ENCODE measurements around the gene LRPPRC.
A peak's percentile ranks its signal among the peaks of the same experiment; 100 is the strongest.

The LRPPRC gene

GRCh38 chr2:43840965-43841364, 154.8 kb downstream of the LRPPRC start:
- no peak overlapping the region for H3K4me3 ChIP-seq (ENCODE audit: low read length)
- TF ChIP-seq CTCF (conservative IDR thresholded peaks at IDR 0.05; ENCODE audit: low read length) = no peak
- DNase-seq (ENCODE audit: low read depth) = peak; percentile 3

GRCh38 chr2:43839776-43840564, 155.8 kb downstream of the LRPPRC start:
- no peak for TF ChIP-seq CTCF (conservative IDR thresholded peaks at IDR 0.05; ENCODE audit: low read length)
- no peak overlapping the region for H3K4me3 ChIP-seq (ENCODE audit: low read length)
- DNase-seq (ENCODE audit: low read depth) = no peak

- no peak within 1 kb of the TSS for H3K4me3 ChIP-seq (ENCODE audit: low read length)
- DNase-seq (ENCODE audit: low read depth) = no peak
Observed at GRCh38 chr2:43838560-43839267, 157.1 kb downstream of the LRPPRC start, which contains the start of the genes ABCG5 and ABCG8. Gene ABCG5, minus strand, starts transcription at chr2:43838839. Its CDS starts 160 bp downstream, at chr2:43838679. Gene ABCG8, plus strand, starts transcription at chr2:43838971. Its CDS starts 83 bp downstream, at chr2:43839054.

GRCh38 chr2:43837831-43838559, 157.8 kb downstream of the LRPPRC start:
- DNase-seq (ENCODE audit: low read depth) = no peak
- no peak for TF ChIP-seq CTCF (conservative IDR thresholded peaks at IDR 0.05; ENCODE audit: low read length)
- H3K4me3 ChIP-seq (ENCODE audit: low read length) = no peak overlapping the region

More at GRCh38 chr2:43838560-43839267, 157.1 kb downstream of the LRPPRC start, which contains the start of the genes ABCG5 and ABCG8:
- no peak for TF ChIP-seq CTCF (conservative IDR thresholded peaks at IDR 0.05; ENCODE audit: low read length)

DNA sequence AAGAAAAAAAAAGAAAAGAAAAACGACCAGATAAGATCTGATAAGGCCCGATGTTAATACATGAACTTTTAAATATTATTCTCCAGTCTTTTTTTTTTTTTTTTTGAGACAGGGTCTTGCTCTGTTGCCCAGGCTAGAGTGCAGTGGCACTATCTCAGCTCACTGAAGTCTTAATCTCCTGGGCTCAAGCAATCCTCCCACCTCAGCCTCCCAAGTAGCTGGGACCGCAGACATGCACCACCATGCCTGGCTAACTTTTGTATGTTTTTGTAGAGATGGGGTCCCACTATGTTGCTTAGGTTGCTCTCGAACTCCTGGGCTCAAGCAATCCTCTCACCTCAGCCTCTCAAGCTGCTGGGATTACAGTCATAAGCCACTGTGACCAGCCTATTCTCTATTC, 158.8 kb downstream of the LRPPRC start:
- TF ChIP-seq CTCF (conservative IDR thresholded peaks at IDR 0.05; ENCODE audit: low read length) = no peak
- DNase-seq (ENCODE audit: low read depth) = no peak
- no peak overlapping the region for H3K4me3 ChIP-seq (ENCODE audit: low read length)

All from AG10803 (cell line).